NCI-H2171 (cell line): ENCODE results near the gene EXOC2.

Experiments used
- DNase-seq: peaks from one replicate; lab custom pipeline; 2025; lab: John Stamatoyannopoulos, UW

The EXOC2 gene

DNA sequence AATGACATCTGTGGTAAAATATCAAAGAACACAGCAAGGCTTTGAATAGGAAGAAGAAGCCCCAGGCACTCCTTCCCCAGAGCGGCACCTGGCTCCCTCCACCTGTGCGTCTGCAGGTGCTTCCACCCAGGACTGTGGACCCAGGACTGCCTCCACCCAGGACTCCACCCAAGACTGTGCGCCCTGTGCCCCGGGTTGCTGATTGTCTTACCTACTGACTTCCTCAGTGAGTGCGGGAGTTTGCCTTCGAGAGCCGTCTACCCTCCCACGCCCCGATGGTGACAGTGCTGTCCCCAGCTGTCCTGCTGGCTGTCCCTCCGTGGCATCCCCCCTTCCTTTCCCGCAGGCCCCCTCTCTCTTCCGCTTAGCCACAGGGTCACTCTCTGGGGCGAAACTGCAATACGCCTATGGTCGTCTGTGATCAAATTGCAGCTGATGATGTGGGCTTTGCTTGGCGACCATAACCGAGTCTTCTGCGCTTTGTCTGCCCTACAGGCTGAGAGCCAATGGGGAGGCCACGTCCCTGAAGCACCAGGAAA lies 249.2 kb downstream of the EXOC2 start:
- DNase-seq, result no peak

DNA sequence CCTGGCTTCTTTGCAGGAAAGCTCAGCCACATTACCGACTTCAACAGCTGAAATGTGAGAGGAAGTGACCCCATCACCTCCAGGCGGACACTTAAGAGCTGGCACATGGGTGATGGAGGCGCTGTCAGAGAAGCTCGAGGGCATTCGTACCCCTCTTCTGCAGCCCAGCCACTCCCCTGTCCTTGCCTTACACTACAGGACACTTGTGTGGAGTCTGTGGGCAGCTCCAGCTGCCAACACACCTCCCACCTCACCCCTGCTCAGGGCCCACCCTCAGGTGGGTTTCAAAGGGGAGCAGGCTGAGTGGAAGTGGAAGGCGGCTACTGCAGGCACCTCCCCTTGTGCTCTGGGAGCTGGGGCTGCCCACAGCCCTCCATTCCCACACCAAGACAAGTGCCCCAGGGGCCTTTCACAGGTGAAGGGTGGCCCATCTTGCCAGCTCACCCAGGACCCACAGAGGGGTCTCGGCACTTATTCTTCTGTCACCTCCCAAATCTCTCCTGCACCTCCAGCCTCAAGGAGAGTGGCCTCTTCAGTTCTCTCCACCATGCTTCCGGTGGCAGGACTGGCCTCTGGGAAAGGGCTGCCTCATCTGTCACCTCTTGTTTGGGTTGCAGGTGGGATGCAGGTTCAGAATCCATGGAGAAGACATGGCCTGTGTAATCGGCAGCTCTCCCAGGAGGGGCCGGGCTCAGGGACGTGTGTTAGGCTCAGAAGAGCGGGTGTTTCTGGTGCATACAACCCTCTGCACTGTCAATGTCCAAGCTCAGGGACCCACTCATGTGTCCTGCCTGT lies 251.6 kb downstream of the EXOC2 start:
- DNase-seq, result no peak

DNA sequence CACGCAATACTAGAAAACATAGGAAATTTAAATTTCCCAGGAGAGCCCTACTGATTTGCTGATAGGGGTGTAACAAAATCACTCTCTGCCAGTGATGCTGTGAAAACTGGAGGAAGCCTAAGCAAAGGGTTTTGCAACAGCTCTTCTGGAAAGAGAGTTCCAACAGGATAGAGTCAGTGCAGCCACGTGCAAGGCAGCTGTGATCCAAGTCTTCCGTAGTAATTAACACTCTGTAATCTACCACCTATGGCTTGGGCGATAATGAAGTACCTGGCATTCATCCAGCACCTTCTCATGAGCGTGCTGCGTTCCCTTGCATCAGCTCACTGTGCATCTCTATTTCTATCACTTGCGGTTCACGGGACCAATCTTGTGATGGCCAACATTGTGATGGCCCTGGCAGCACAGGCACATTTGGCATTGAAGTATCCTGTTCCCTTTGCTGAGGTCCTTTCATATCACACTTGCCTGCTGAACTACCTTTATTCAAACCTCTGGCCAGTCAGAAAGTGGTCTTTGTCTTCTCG lies 253.2 kb downstream of the EXOC2 start:
- DNase-seq, result peak; percentile 7

DNA sequence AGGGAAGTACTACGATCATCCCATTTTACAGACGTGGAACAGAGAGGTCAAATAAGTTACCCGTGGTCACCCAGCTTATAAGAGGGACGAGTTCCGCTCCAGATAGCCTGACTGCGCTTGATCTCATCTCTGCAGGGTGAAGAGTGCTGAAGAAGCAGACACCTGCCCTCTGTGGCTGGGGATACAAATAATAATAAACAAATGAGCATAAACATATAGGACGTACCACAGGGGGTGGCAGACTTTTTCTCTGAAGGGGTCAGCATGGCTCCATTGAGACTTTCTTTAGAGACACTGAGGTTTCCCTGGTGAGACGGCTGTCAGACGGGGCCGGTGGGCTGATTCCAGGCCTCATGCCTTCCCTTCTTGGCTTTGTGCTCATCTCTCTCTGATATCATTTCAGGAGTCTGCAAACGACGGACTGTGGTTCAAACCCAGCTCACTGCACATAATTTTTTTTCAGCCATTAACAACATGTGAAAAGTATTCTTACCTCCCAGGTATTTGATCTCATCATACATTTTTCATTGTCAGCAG lies 254.2 kb downstream of the EXOC2 start:
- no peak for DNase-seq

DNA sequence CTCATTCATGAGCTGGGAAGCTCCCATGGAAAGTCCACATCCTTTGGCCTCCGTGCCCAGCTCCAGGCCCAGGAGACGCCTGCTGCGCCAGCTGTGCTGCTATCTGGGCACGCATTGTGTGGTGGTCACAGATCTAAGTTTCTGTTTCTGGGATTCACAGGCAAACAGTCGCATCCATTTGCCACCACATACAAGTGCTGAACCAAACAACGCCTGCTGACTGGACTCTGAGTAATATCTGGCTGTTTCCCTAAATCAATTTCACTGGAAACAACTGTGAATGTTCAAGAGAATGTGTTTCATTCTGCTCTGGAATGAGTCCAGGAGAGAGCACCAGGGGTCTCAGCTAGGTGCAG lies 255.9 kb downstream of the EXOC2 start:
- DNase-seq, result no peak

DNA sequence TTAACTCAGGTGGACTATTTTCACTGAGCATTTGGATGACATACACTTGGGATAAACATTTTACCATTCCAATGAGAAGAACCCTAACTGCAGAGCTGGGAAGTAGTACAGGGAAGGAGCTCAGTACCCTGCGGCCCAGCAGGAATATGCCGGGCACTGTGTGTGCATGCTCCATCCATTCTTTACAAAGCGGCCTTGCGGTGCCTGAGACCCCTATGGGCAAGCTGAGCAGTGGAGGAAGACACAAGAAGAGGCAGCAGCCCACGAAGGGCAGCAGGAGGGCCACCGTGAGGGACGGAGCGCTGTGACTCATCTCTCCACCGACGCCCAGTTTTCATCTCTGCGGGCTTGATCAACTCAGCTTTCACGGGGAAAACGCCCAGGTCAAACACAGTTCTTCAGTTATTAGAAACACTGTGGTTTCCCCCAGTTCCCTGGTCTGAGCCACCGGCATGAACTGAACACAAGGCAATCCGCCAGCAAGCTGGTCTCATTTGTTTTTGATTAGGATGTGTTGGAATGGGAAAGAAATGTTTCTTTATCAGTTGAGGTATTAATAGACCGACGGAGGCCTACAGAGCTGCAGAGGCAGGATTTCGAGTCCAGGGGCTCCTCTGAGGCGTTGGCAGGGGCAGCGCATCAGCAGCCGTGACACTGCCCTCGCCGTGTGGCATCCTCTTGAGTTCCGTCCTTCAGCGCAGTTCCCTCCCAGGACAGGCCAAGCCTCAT lies 256.5 kb downstream of the EXOC2 start:
- DNase-seq, result no peak

DNA sequence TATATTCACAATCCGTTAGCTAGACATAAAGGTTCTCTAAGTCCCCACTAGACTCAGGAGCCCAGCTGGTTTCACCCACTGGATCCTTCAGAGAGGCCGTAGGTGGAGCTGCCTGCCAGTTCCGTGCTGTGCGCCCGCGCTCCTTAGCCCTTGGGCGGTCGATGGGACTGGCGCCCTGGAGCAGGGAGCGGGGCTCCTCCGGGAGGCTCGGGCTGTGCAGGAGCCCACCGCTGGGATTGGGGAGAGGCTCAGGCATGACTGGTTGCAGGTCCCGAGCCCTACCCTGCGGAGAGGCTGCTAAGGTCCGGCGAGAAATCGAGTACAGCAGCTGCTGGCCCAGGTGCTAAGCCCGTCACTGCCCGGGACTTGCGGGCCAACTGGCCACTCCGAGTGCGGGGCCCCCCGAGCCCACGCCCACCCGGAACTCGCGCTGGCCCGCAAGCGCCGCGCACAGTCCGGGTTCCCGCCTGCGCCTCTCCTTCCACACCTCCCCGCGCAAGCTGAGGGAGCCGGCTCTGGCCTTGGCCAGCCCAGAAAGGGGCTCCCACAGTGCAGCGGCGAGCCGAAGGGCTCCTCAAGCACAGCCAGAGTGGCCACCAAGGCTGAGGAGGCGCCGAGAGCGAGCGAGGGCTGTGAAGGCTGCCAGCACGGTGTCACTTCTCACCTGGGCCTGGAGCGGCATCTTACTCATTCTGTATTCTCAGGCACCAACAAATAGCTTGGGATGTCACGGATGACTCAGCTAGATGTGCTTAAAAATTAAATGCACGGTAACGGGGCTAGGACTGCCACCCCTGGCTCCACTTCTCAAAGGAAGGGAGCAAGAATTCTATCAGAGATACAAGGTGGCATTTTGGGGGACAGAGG lies 257.3 kb downstream of the EXOC2 start:
- DNase-seq, result no peak
